Upper lobe of left lung (tissue), 4 donors: ENCODE measurements around the gene GABRD.

ENCODE experiments used
- EP300 ChIP-seq, 4 donors: sonication (generic); formaldehyde crosslinking; IDR thresholded peaks; one replicate each; pipeline ENCODE4 v1.5.1; 2017; ENCODE audit warnings: antibody characterized with exemption in 4 of 4, control low read depth in 2 of 4
- POLR2A ChIP-seq, 4 donors: fragments of 450-650 bp; IDR thresholded peaks; one replicate each; pipeline ENCODE4 v1.5.1; 2016 to 2017; ENCODE audit warnings: antibody characterized with exemption in 4 of 4, mild to moderate bottlenecking in 2 of 4
- POLR2AphosphoS5 ChIP-seq, 2 donors: sonication (generic); formaldehyde crosslinking; IDR thresholded peaks; one replicate each; pipeline ENCODE4 v1.5.1; 2017; ENCODE audit warnings: antibody characterized with exemption in 2 of 2
- TF ChIP-seq, protein P1 (sequence below), 6 experiments: fragments of 450-650 bp in 4 of 6; fragments of 200-600 bp in 2 of 6; sonication (generic) in 2 of 6; IDR thresholded peaks; one replicate each; pipeline ENCODE4 v1.5.1; 2016 to 2019; ENCODE audit warnings: antibody characterized with exemption in 6 of 6

DNA sequence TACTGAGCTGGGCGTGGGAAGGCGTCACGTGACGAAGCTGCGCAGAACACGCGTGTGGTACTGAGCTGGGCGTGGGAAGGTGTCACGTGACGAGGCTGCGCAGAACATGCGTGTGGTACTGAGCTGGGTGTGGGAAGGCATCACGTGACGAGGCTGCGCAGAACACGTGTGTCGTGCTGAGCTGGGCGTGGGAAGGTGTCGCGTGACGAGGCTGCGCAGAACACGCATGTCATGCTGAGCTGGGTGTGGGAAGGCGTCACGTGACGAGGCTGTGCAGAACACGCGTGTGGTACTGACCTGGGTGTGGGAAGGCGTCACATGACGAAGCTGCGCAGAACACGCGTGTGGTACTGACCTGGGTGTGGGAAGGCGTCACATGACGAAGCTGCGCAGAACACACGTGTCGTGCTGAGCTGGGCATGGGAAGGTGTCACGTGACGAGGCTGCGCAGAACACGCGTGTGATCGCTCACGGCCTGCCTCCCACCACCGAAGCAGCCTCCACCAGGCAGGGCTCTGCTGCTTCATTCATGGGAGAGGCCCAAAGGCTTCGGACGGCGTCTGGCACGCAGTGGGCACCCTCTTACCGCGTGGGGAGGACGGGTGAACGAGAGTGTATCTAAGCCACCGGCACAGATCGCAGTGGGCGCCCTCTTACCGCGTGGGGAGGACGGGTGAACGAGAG is 39.5 kb upstream of the GABRD start:
- TF ChIP-seq, protein P1, sequence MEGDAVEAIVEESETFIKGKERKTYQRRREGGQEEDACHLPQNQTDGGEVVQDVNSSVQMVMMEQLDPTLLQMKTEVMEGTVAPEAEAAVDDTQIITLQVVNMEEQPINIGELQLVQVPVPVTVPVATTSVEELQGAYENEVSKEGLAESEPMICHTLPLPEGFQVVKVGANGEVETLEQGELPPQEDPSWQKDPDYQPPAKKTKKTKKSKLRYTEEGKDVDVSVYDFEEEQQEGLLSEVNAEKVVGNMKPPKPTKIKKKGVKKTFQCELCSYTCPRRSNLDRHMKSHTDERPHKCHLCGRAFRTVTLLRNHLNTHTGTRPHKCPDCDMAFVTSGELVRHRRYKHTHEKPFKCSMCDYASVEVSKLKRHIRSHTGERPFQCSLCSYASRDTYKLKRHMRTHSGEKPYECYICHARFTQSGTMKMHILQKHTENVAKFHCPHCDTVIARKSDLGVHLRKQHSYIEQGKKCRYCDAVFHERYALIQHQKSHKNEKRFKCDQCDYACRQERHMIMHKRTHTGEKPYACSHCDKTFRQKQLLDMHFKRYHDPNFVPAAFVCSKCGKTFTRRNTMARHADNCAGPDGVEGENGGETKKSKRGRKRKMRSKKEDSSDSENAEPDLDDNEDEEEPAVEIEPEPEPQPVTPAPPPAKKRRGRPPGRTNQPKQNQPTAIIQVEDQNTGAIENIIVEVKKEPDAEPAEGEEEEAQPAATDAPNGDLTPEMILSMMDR (IDR thresholded peaks at IDR 0.05), result no peak
- no peak for TF ChIP-seq POLR2A (IDR thresholded peaks at IDR 0.05)
- TF ChIP-seq EP300 (IDR thresholded peaks at IDR 0.05), result no peak
- no peak for TF ChIP-seq POLR2AphosphoS5 (IDR thresholded peaks at IDR 0.05)
